HG02981 (cell line): ENCODE results near the gene WDR73.

ENCODE experiments used
- ATAC-seq: cut with Tn5 transposase; IDR thresholded peaks from one replicate; pipeline ENCODE4 v1.9.1; 2021; ENCODE audit warnings: mild to moderate bottlenecking, moderate library complexity; ENCODE audit not compliant: unreplicated experiment

The WDR73 gene

GRCh38 chr15:84621358-84621979 lies 32.6 kb downstream of the WDR73 start:
- ATAC-seq: no peak

GRCh38 chr15:84620626-84621025 lies 33.5 kb downstream of the WDR73 start:
- ATAC-seq: no peak

GRCh38 chr15:84616235-84616634 lies 37.8 kb downstream of the WDR73 start:
- no peak for ATAC-seq

GRCh38 chr15:84611631-84612030 lies 42.5 kb downstream of the WDR73 start:
- no peak for ATAC-seq

- no peak for ATAC-seq
Observed at GRCh38 chr15:84609818-84610525, 44.1 kb downstream of the WDR73 start.

GRCh38 chr15:84608707-84609284 lies 45.3 kb downstream of the WDR73 start:
- ATAC-seq: no peak

- ATAC-seq: no peak
Observed at GRCh38 chr15:84606653-84607120, 47.4 kb downstream of the WDR73 start.

GRCh38 chr15:84605554-84605882 lies 48.6 kb downstream of the WDR73 start:
- ATAC-seq: no peak

- no peak for ATAC-seq
Observed at GRCh38 chr15:84604826-84605553, 49.1 kb downstream of the WDR73 start.

- no peak for ATAC-seq
Observed at GRCh38 chr15:84603630-84604379, 50.3 kb downstream of the WDR73 start.

- ATAC-seq: no peak
Observed at GRCh38 chr15:84601555-84601838, 52.6 kb downstream of the WDR73 start.

- ATAC-seq: peak; percentile 95
Observed at GRCh38 chr15:84600687-84601554, 53.2 kb downstream of the WDR73 start, which contains the start of gene ZSCAN2. Gene ZSCAN2 (plus strand): TSS chr15:84601009. CDS start chr15:84603928, 2,919 bp downstream.

- ATAC-seq: peak; percentile 4
Observed at GRCh38 chr15:84600331-84600686, 53.8 kb downstream of the WDR73 start.

GRCh38 chr15:84599906-84600305 lies 54.2 kb downstream of the WDR73 start:
- no peak for ATAC-seq

GRCh38 chr15:84598993-84599392 lies 55.1 kb downstream of the WDR73 start:
- ATAC-seq: no peak

- peak; percentile 40 for ATAC-seq
Observed at GRCh38 chr15:84598250-84598649, 55.8 kb downstream of the WDR73 start.

GRCh38 chr15:84597296-84597695 lies 56.8 kb downstream of the WDR73 start:
- no peak for ATAC-seq

GRCh38 chr15:84595660-84596059 lies 58.4 kb downstream of the WDR73 start:
- no peak for ATAC-seq

GRCh38 chr15:84594617-84595290 lies 59.3 kb downstream of the WDR73 start:
- no peak for ATAC-seq

GRCh38 chr15:84591815-84592214 lies 62.3 kb downstream of the WDR73 start:
- no peak for ATAC-seq
